Measurements from ENCODE around the gene DNAH6.
"Not testable (repeated sequence)": the region's sequence is repeated elsewhere in the genome, so short reads cannot be mapped to it uniquely, and the experiment has no call there.

Gene DNAH6

GRCh38 chr2:84771251-84771650 is 255.0 kb downstream of the DNAH6 start:
- no peak for DNase-seq (ENCODE audit: low read depth, low spot score)
- in situ Hi-C loops (cut with HindIII; ENCODE audit: low sequenced_read_pairs): no loop called here
- TF ChIP-seq CTCF (IDR thresholded peaks at IDR 0.05; ENCODE audit: low read depth, low read length): no peak
- no peak overlapping the region for H3K4me3 ChIP-seq (ENCODE audit: low read depth, low read length)

DNA sequence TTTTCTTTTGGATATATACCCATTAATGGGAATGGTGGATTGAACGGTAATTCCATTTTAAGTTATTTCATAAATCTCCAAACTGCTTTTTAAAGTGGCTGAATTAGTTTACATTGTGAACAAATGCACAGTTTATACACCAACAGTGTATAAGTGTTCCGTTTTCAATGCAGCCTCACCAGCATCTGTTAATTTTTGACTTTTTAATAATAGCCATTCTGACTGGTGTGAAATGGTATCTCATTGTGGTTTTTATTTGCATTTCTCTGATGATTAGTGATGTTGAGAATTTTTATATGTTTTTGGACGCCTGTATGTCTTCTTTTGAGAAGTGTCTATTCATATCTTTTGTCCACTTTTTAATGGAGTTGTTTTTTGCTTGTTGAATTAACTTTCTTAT is 257.3 kb downstream of the DNAH6 start:
- in situ Hi-C loops (cut with HindIII; ENCODE audit: low sequenced_read_pairs): not testable (repeated sequence)

DNA sequence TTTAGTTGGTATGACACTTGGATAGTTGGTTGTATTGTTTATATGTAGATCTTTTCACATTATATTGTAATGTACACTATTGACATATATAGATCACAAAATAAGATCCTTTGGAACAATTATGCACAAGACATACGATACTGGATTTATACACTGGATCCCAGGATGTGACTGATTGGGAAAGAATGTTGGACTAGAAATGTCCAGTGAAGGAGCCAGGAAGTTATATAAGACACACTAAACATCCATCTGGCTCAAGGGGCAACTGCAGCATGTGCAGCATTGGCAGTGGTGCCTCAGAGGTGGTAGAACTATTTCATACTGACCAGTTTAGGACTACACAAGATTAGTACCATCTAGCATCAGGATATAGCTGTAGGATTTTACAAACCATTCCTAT is 259.7 kb downstream of the DNAH6 start:
- TF ChIP-seq CTCF (IDR thresholded peaks at IDR 0.05; ENCODE audit: low read depth, low read length): no peak
- H3K4me3 ChIP-seq (ENCODE audit: low read depth, low read length): no peak overlapping the region
- no peak for DNase-seq (ENCODE audit: low read depth, low spot score)
- in situ Hi-C loops (cut with HindIII; ENCODE audit: low sequenced_read_pairs): no loop called here

More for the DNA sequence above, 257.3 kb downstream of the DNAH6 start:
- DNase-seq (ENCODE audit: low read depth, low spot score); H3K4me3 ChIP-seq (ENCODE audit: low read depth, low read length): not testable (repeated sequence)

GRCh38 chr2:84778911-84779690 is 262.8 kb downstream of the DNAH6 start:
- H3K4me3 ChIP-seq (ENCODE audit: low read depth, low read length): no peak overlapping the region
- no peak for DNase-seq (ENCODE audit: low read depth, low spot score)
- in situ Hi-C loops (cut with HindIII; ENCODE audit: low sequenced_read_pairs): no loop called here
- no peak for TF ChIP-seq CTCF (IDR thresholded peaks at IDR 0.05; ENCODE audit: low read depth, low read length)

- no peak overlapping the region for H3K4me3 ChIP-seq (ENCODE audit: low read depth, low read length)
- no peak for DNase-seq (ENCODE audit: low read depth, low spot score)
- TF ChIP-seq CTCF (IDR thresholded peaks at IDR 0.05; ENCODE audit: low read depth, low read length): no peak
- in situ Hi-C loops (cut with HindIII; ENCODE audit: low sequenced_read_pairs): no loop called here
Observed at GRCh38 chr2:84779781-84780180, 263.5 kb downstream of the DNAH6 start.

GRCh38 chr2:84781942-84782716 is 265.8 kb downstream of the DNAH6 start:
- in situ Hi-C loops (cut with HindIII; ENCODE audit: low sequenced_read_pairs): no loop called here
- DNase-seq (ENCODE audit: low read depth, low spot score): no peak
- H3K4me3 ChIP-seq (ENCODE audit: low read depth, low read length): no peak overlapping the region
- no peak for TF ChIP-seq CTCF (IDR thresholded peaks at IDR 0.05; ENCODE audit: low read depth, low read length)
